ENCODE data around the gene RNF144A. TPM values are rescaled to one million over a fixed set of nuclear protein-coding genes. Genes with fewer than 3 reads are reported as not detected.
"Not testable (repeated sequence)": the region's sequence is repeated elsewhere in the genome, so short reads cannot be mapped to it uniquely, and the experiment has no call there.

Gene RNF144A
- total RNA-seq, 1 donor from 2014 or later = 41.5 TPM

GRCh38 chr2:6930923-6931647 lies 13.9 kb downstream of the RNF144A start:
- DNase-seq = no peak

- no peak for DNase-seq
Measured at GRCh38 chr2:6931753-6932152, 14.5 kb downstream of the RNF144A start.

GRCh38 chr2:6932206-6932605 lies 15.0 kb downstream of the RNF144A start:
- no peak for DNase-seq

- no peak for DNase-seq
Measured at GRCh38 chr2:6932828-6933227, 15.6 kb downstream of the RNF144A start.

- no peak for DNase-seq
Measured at GRCh38 chr2:6933911-6934310, 16.7 kb downstream of the RNF144A start.

- DNase-seq = no peak
Measured at GRCh38 chr2:6934345-6934744, 17.1 kb downstream of the RNF144A start.

GRCh38 chr2:6934758-6935651 lies 17.8 kb downstream of the RNF144A start:
- DNase-seq = no peak

- DNase-seq = not testable (repeated sequence)
Measured at GRCh38 chr2:6935652-6936020, 18.4 kb downstream of the RNF144A start.

- no peak for DNase-seq
Measured at GRCh38 chr2:6937157-6937556, 19.9 kb downstream of the RNF144A start.

- no peak for DNase-seq
Measured at GRCh38 chr2:6937582-6937981, 20.4 kb downstream of the RNF144A start.

GRCh38 chr2:6939071-6939470 lies 21.9 kb downstream of the RNF144A start:
- DNase-seq = no peak

GRCh38 chr2:6940820-6941219 lies 23.6 kb downstream of the RNF144A start:
- no peak for DNase-seq

GRCh38 chr2:6941299-6942046 lies 24.3 kb downstream of the RNF144A start:
- DNase-seq = no peak

- DNase-seq = no peak
Measured at GRCh38 chr2:6942848-6943247, 25.6 kb downstream of the RNF144A start.

- no peak for DNase-seq
Measured at GRCh38 chr2:6943523-6943922, 26.3 kb downstream of the RNF144A start.

GRCh38 chr2:6943971-6944370 lies 26.8 kb downstream of the RNF144A start:
- no peak for DNase-seq

- DNase-seq = no peak
Measured at GRCh38 chr2:6944555-6944954, 27.3 kb downstream of the RNF144A start.

GRCh38 chr2:6945087-6945813 lies 28.0 kb downstream of the RNF144A start:
- no peak for DNase-seq

- DNase-seq = no peak
Measured at GRCh38 chr2:6945821-6946220, 28.6 kb downstream of the RNF144A start.

- DNase-seq = no peak
Measured at GRCh38 chr2:6946722-6947121, 29.5 kb downstream of the RNF144A start.

- DNase-seq = no peak
Measured at GRCh38 chr2:6947929-6948676, 30.9 kb downstream of the RNF144A start.

All from occipital lobe (tissue), 2 donors.